Measurements from ENCODE around the gene KRTAP21-2. TPM values are rescaled to one million over a fixed set of nuclear protein-coding genes. Genes with fewer than 3 reads are reported as not detected.
"Not testable (repeated sequence)": the region's sequence is repeated elsewhere in the genome, so short reads cannot be mapped to it uniquely, and the experiment has no call there.

Gene KRTAP21-2
- total RNA-seq, 1 donor from 2014 or later, result not detected

DNA sequence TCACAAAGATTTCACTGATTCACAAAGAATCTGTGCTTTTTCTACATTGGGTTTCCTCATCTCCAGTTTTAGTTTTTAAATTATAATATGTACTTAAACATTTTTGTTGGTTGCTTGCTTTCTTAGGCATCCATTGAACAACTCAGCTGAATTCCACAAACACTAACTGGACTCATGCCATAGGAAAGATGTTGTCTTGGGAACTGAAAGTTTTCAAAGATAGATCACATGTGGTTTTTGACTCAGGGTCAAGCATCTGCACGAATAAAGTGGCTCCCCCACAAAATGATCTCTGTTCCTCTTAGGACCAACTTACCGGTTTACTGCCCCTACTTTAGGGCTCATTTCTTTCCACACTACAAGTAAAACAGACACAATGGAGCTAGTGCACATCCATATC lies 11.2 kb upstream of the KRTAP21-2 start:
- H3K9me3 ChIP-seq (replicated peaks), result no peaks in the 10 kb centered on the region
- no peak overlapping the region for H3K27ac ChIP-seq (replicated peaks)
- no peak for DNase-seq
- H3K27me3 ChIP-seq (ENCODE audit: low read depth), result no peaks in the 10 kb centered on the region
- no peaks in the 10 kb centered on the region for H3K4me1 ChIP-seq
- H3K4me3 ChIP-seq, result no peak overlapping the region
- intact Hi-C loops (cut with micrococcal nuclease), result no loop called here
- no peaks in the 10 kb centered on the region for H3K36me3 ChIP-seq
- TF ChIP-seq, protein P1, sequence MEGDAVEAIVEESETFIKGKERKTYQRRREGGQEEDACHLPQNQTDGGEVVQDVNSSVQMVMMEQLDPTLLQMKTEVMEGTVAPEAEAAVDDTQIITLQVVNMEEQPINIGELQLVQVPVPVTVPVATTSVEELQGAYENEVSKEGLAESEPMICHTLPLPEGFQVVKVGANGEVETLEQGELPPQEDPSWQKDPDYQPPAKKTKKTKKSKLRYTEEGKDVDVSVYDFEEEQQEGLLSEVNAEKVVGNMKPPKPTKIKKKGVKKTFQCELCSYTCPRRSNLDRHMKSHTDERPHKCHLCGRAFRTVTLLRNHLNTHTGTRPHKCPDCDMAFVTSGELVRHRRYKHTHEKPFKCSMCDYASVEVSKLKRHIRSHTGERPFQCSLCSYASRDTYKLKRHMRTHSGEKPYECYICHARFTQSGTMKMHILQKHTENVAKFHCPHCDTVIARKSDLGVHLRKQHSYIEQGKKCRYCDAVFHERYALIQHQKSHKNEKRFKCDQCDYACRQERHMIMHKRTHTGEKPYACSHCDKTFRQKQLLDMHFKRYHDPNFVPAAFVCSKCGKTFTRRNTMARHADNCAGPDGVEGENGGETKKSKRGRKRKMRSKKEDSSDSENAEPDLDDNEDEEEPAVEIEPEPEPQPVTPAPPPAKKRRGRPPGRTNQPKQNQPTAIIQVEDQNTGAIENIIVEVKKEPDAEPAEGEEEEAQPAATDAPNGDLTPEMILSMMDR (IDR thresholded peaks at IDR 0.05; ENCODE audit: borderline replicate concordance), result no peak

DNA sequence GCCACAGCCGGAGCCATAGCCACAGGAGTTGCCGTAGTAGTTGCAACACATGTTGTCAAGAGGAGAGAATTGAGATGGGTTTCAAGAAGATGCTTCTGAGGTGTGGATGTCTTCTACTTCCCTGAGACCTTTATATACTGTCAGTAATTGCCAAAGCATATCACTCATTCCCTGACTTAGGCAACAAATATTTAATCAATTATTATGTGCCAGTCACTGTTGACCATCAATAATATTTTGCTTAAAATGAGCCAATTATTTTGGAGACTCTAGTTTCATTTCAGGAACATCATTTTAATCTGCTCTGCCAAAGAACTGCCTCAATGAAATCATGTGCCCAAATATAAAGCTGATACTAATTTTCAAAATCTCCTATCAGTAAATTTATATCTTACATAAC lies 8.3 kb upstream of the KRTAP21-2 start, which contains the start of gene KRTAP21-1:
TSS of gene KRTAP21-1 (minus strand) at position 101 of the 400 bp plus-strand sequence. CDS start at position 51, 50 bp downstream.
- intact Hi-C loops (cut with micrococcal nuclease); H3K36me3 ChIP-seq; DNase-seq; H3K4me1 ChIP-seq; H3K27me3 ChIP-seq (ENCODE audit: low read depth); H3K27ac ChIP-seq (replicated peaks); H3K4me3 ChIP-seq; H3K9me3 ChIP-seq (replicated peaks): not testable (repeated sequence)

DNA sequence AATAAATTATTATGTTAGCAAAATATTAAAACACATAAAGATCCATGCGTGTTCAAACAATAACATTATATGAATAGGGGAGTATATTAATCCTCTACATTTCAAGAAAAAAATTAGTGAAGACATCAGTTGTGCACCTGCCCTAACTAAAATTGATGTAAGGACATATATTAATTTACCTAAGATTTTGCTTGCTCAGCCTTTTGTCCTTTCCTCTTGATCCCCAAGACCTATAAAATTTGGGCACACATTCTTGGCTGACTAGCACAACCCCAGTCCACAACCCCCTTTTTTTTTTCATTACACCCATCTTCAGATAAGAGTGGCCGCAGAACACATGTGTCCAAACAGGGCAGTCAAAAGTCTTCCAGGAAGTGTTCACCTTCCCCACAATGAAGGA lies 6.6 kb downstream of the KRTAP21-2 start:
- Histone ChIP-seq H3K9me3 (replicated peaks) (no peaks in the 10 kb centered on the region), H3K27me3 (ENCODE audit: low read depth) (peaks cover 5% of the 10 kb centered on the region), H3K27ac (replicated peaks) (no peak overlapping the region), H3K36me3 (no peaks in the 10 kb centered on the region), H3K4me1 (no peaks in the 10 kb centered on the region), H3K4me3 (no peak overlapping the region)
- TF ChIP-seq, protein P1 (IDR thresholded peaks at IDR 0.05; ENCODE audit: borderline replicate concordance), result no peak
- intact Hi-C loops (cut with micrococcal nuclease), result no loop called here
- no peak for DNase-seq

DNA sequence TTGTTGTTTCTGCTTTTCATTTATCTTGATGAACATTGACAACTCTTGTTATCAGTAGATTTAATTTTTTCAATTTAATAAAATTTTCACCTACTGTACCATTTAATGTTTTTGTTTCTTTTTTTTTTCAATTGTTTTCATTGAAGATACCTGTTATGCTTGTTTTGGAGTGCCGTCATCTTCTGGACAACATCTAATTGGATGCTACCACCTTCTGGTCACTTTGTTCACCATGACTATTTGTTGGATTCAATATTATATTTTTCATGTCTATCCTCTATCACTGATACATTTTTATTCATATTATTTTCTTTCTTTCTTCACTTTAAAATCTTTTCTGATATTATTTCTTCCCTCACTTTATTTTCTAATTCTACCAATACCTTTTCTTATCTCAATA lies 14.0 kb downstream of the KRTAP21-2 start:
- TF ChIP-seq, protein P1 (IDR thresholded peaks at IDR 0.05; ENCODE audit: borderline replicate concordance), result peak; percentile 43
- intact Hi-C loops (cut with micrococcal nuclease), result loop anchor here (5.0 kb wide), 1 partner anchor 291 kb away; the partner anchor contains the start of gene KRTAP15-1
- Histone ChIP-seq H3K4me1 (no peaks in the 10 kb centered on the region), H3K9me3 (replicated peaks) (peaks cover 5% of the 10 kb centered on the region), H3K27ac (replicated peaks) (no peak overlapping the region), H3K27me3 (ENCODE audit: low read depth) (peaks cover 5% of the 10 kb centered on the region), H3K4me3 (no peak overlapping the region), H3K36me3 (no peaks in the 10 kb centered on the region)
- DNase-seq, result no peak

DNA sequence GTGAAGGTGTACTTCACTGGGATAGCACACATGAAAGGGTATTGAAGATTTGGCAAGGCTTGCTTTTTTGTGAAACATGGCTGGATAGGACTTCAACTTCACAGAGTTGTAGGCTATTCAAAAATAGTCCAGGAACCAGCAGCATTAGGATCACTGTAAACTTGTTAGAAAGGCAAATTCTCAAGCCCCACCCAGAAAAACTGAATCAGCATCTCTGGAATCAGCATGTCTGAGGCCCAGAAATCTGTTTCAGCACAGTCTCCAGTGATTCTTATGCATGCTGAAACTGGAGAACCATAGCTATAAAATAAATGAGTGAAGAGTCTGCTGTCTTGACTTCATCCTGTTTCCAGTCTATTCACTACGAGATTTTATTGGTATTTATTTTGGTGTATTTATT lies 20.3 kb downstream of the KRTAP21-2 start:
- Histone ChIP-seq H3K27ac (replicated peaks) (no peak overlapping the region), H3K27me3 (ENCODE audit: low read depth) (no peaks in the 10 kb centered on the region), H3K4me1 (no peaks in the 10 kb centered on the region), H3K36me3 (no peaks in the 10 kb centered on the region), H3K9me3 (replicated peaks) (peaks cover 5% of the 10 kb centered on the region), H3K4me3 (no peak overlapping the region)
- TF ChIP-seq, protein P1 (IDR thresholded peaks at IDR 0.05; ENCODE audit: borderline replicate concordance), result no peak
- DNase-seq, result no peak
- intact Hi-C loops (cut with micrococcal nuclease), result no loop called here

DNA sequence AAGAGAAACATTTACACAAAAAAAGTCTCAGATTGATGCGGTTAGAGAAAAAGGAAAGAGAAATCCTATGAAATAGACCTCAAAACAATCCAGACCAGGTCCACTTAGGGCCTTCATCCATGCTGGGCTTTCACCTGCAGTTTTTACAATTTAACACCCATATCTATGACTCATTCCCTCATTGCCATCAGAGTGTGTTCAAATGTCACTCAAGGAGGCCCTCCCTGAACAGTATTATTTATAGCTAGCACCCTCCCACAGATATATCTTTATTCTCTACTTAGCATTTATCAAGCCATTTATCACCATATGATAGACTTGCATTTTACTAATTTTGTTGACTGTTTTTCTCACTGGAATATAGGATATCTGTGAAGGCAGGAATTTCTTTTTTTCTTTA lies 27.7 kb downstream of the KRTAP21-2 start:
- Histone ChIP-seq H3K4me3 (no peak overlapping the region), H3K27ac (replicated peaks) (no peak overlapping the region), H3K4me1 (no peaks in the 10 kb centered on the region), H3K9me3 (replicated peaks) (no peaks in the 10 kb centered on the region), H3K36me3 (no peaks in the 10 kb centered on the region), H3K27me3 (ENCODE audit: low read depth) (no peaks in the 10 kb centered on the region)
- TF ChIP-seq, protein P1 (IDR thresholded peaks at IDR 0.05; ENCODE audit: borderline replicate concordance), result no peak
- intact Hi-C loops (cut with micrococcal nuclease), result no loop called here
- no peak for DNase-seq
